Measurements from ENCODE around the gene VANGL2.

- TF ChIP-seq, protein P1, sequence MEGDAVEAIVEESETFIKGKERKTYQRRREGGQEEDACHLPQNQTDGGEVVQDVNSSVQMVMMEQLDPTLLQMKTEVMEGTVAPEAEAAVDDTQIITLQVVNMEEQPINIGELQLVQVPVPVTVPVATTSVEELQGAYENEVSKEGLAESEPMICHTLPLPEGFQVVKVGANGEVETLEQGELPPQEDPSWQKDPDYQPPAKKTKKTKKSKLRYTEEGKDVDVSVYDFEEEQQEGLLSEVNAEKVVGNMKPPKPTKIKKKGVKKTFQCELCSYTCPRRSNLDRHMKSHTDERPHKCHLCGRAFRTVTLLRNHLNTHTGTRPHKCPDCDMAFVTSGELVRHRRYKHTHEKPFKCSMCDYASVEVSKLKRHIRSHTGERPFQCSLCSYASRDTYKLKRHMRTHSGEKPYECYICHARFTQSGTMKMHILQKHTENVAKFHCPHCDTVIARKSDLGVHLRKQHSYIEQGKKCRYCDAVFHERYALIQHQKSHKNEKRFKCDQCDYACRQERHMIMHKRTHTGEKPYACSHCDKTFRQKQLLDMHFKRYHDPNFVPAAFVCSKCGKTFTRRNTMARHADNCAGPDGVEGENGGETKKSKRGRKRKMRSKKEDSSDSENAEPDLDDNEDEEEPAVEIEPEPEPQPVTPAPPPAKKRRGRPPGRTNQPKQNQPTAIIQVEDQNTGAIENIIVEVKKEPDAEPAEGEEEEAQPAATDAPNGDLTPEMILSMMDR (conservative IDR thresholded peaks at IDR 0.05; ENCODE audit: low read length): no peak
- TF ChIP-seq EZH2phosphoT487 (IDR thresholded peaks at IDR 0.05; ENCODE audit: borderline replicate concordance, low read depth, low read length): no peak
These were observed 27.7 kb downstream of the VANGL2 start for GRCh38 chr1:160428053-160428452.

All from OCI-LY7 (cell line).